NCI-H1694 (cell line): ENCODE results near the gene DOCK4.

ENCODE experiments used
- DNase-seq: peaks from one replicate; lab custom pipeline; 2025; lab: John Stamatoyannopoulos, UW

The DOCK4 gene

GRCh38 chr7:111894518-111894917 is 311.7 kb downstream of the DOCK4 start:
- no peak for DNase-seq

GRCh38 chr7:111893190-111893589 is 313.0 kb downstream of the DOCK4 start:
- no peak for DNase-seq

- DNase-seq = no peak
Measured at GRCh38 chr7:111892588-111892987, 313.6 kb downstream of the DOCK4 start.

- DNase-seq = no peak
Measured at GRCh38 chr7:111887734-111888133, 318.5 kb downstream of the DOCK4 start.

GRCh38 chr7:111886233-111886632 is 320.0 kb downstream of the DOCK4 start:
- DNase-seq = no peak

- peak; percentile 17 for DNase-seq
Measured at GRCh38 chr7:111883241-111883640, 323.0 kb downstream of the DOCK4 start.

- no peak for DNase-seq
Measured at GRCh38 chr7:111878785-111879184, 327.4 kb downstream of the DOCK4 start.

GRCh38 chr7:111877931-111878330 is 328.3 kb downstream of the DOCK4 start:
- no peak for DNase-seq

- DNase-seq = no peak
Measured at GRCh38 chr7:111873963-111874690, 332.1 kb downstream of the DOCK4 start.

GRCh38 chr7:111873326-111873646 is 332.9 kb downstream of the DOCK4 start:
- no peak for DNase-seq

GRCh38 chr7:111872450-111873325 is 333.5 kb downstream of the DOCK4 start:
- DNase-seq = no peak

- no peak for DNase-seq
Measured at GRCh38 chr7:111871283-111871682, 334.9 kb downstream of the DOCK4 start.

- no peak for DNase-seq
Measured at GRCh38 chr7:111869280-111869679, 336.9 kb downstream of the DOCK4 start.

- DNase-seq = no peak
Measured at GRCh38 chr7:111867348-111867931, 338.8 kb downstream of the DOCK4 start.

GRCh38 chr7:111866787-111867186 is 339.4 kb downstream of the DOCK4 start:
- no peak for DNase-seq

- no peak for DNase-seq
Measured at GRCh38 chr7:111865430-111865829, 340.8 kb downstream of the DOCK4 start.

GRCh38 chr7:111864291-111864976 is 341.8 kb downstream of the DOCK4 start:
- no peak for DNase-seq

- DNase-seq = no peak
Measured at GRCh38 chr7:111863269-111863668, 342.9 kb downstream of the DOCK4 start.

GRCh38 chr7:111860248-111860647 is 346.0 kb downstream of the DOCK4 start:
- DNase-seq = no peak

- no peak for DNase-seq
Measured at GRCh38 chr7:111858331-111858730, 347.9 kb downstream of the DOCK4 start.

- peak; percentile 23 for DNase-seq
Measured at GRCh38 chr7:111855842-111856227, 350.4 kb downstream of the DOCK4 start.

- peak; percentile 3 for DNase-seq
Measured at GRCh38 chr7:111855161-111855841, 350.9 kb downstream of the DOCK4 start.
